Liver (tissue), 9 donors: ENCODE results near the gene PROX2. TPM values are rescaled to one million over a fixed set of nuclear protein-coding genes. Genes with fewer than 3 reads are reported as not detected.

Experiments
- DNase-seq: peaks from one replicate; pipeline ENCODE4 v3.0.0-alpha.2; 2017; ENCODE audit warnings: low spot score
- H3K27ac ChIP-seq, 2 donors: one replicate each; pipeline ENCODE4 v1.7.0; 2013; ENCODE audit warnings: inconsistent platforms in 2 of 2, low read length in 2 of 2, control low read depth in 1 of 2, low read depth in 1 of 2, mild to moderate bottlenecking in 1 of 2
- H3K27me3 ChIP-seq, 4 donors: one replicate each; pipeline versions ENCODE4 v1.6.1 to v1.7.0; 2013; ENCODE audit warnings: low read length in 3 of 4, inconsistent platforms in 1 of 4, mild to moderate bottlenecking in 1 of 4, moderate library complexity in 1 of 4; ENCODE audit not compliant: control insufficient read depth in 4 of 4, insufficient read depth in 4 of 4
- H3K36me3 ChIP-seq, 4 donors: one replicate each; pipeline versions ENCODE4 v1.6.1 to v1.7.0; 2013; ENCODE audit warnings: low read length in 3 of 4, mild to moderate bottlenecking in 3 of 4, low read depth in 1 of 4, moderate library complexity in 1 of 4; ENCODE audit not compliant: control insufficient read depth in 4 of 4, insufficient read depth in 3 of 4
- H3K4me1 ChIP-seq, 4 donors: one replicate each; pipeline versions ENCODE4 v1.6.1 to v1.7.0; 2013; ENCODE audit warnings: low read length in 3 of 4, mild to moderate bottlenecking in 3 of 4, moderate library complexity in 1 of 4; ENCODE audit not compliant: control insufficient read depth in 4 of 4, insufficient read depth in 4 of 4
- H3K4me3 ChIP-seq, 3 donors: one replicate each; pipeline versions ENCODE4 v1.6.1 to v1.7.0; 2013; ENCODE audit warnings: low read length in 3 of 3, control low read depth in 1 of 3, low read depth in 1 of 3, mild to moderate bottlenecking in 1 of 3
- H3K9ac ChIP-seq, 2 donors: one replicate each; pipeline ENCODE4 v1.7.0; 2013; ENCODE audit warnings: low read length in 2 of 2, mild to moderate bottlenecking in 2 of 2, moderate library complexity in 2 of 2, control low read depth in 1 of 2, low read depth in 1 of 2
- H3K9me3 ChIP-seq, 4 donors: one replicate each; pipeline versions ENCODE4 v1.6.1 to v1.7.0; 2013; ENCODE audit warnings: low read length in 3 of 4; ENCODE audit not compliant: control insufficient read depth in 4 of 4
- CTCF ChIP-seq: fragments of 150-350 bp; IDR thresholded peaks from 2 replicates; pipeline ENCODE4 v1.5.1; 2017; ENCODE audit warnings: improper control_type of control experiment, low read depth, low read length; ENCODE audit not compliant: missing input control
- EGR1 ChIP-seq, 2 donors: IDR thresholded peaks; 2 replicates each; pipeline ENCODE4 v1.6.1; 2016 to 2018; ENCODE audit warnings: antibody characterized with exemption in 2 of 2, low read depth in 2 of 2
- FOXA1 ChIP-seq: IDR thresholded peaks from 2 replicates; pipeline ENCODE4 v1.6.1; 2016; ENCODE audit warnings: antibody characterized with exemption
- FOXA2 ChIP-seq: IDR thresholded peaks from 2 replicates; pipeline ENCODE4 v1.6.1; 2016; ENCODE audit warnings: antibody characterized with exemption
- GABPA ChIP-seq, 2 donors: IDR thresholded peaks in 1 of 2; conservative IDR thresholded peaks in 1 of 2; 2 replicates each; pipeline ENCODE4 v1.6.1; 2016; ENCODE audit warnings: antibody characterized with exemption in 2 of 2, mild to moderate bottlenecking in 1 of 2, moderate library complexity in 1 of 2
- HNF4A ChIP-seq, 2 donors: conservative IDR thresholded peaks; 2 replicates each; pipeline ENCODE4 v1.6.1; 2016; ENCODE audit warnings: antibody characterized with exemption in 2 of 2, mild to moderate bottlenecking in 2 of 2
- HNF4G ChIP-seq: IDR thresholded peaks from 2 replicates; pipeline ENCODE4 v1.6.1; 2016; ENCODE audit warnings: antibody characterized with exemption
- JUND ChIP-seq, 2 donors: IDR thresholded peaks; 2 replicates each; pipeline ENCODE4 v1.6.1; 2016; ENCODE audit warnings: antibody characterized with exemption in 2 of 2
- NR2F2 ChIP-seq: IDR thresholded peaks from 2 replicates; pipeline ENCODE4 v1.6.1; 2016; ENCODE audit warnings: antibody characterized with exemption
- RAD21 ChIP-seq, 2 donors: IDR thresholded peaks; 2 replicates each; pipeline ENCODE4 v1.6.1; 2016; ENCODE audit warnings: antibody characterized with exemption in 2 of 2, mild to moderate bottlenecking in 2 of 2
- RXRA ChIP-seq, 2 donors: IDR thresholded peaks; 2 replicates each; pipeline ENCODE4 v1.6.1; 2017 to 2018; ENCODE audit warnings: antibody characterized with exemption in 2 of 2, mild to moderate bottlenecking in 1 of 2
- YY1 ChIP-seq: IDR thresholded peaks from 2 replicates; pipeline ENCODE4 v1.6.1; 2016; ENCODE audit warnings: antibody characterized with exemption, mild to moderate bottlenecking
- ZBTB33 ChIP-seq: IDR thresholded peaks from 2 replicates; pipeline ENCODE4 v1.6.1; 2016; ENCODE audit warnings: antibody characterized with exemption
- WGBS: extraction: QIAGEN DNeasy Blood & Tissue Kit; methylation state at CpG from one replicate; pipeline ENCODE4 v1.1.7; 2013; 5-methylcytosine and 5-hydroxymethylcytosine counted together
- polyA plus RNA-seq, 2 donors: library from polyadenylated mRNA; stranded (reverse) in 1 of 2; unstranded in 1 of 2; fragments of 200-250 nt in 1 of 2; fragments of >200 nt in 1 of 2; fragmentation: Nextera tagmentation in 1 of 2; extraction: Ambion mirVana in 1 of 2; gene quantifications; one replicate each; pipeline versions ENCODE4 v1.2.1 to v1.2.3, GENCODE V29; 2013 to 2015
- total RNA-seq, 2 donors: library from RNA; depleted of rRNA; stranded (reverse); fragments of >200 nt; gene quantifications; one replicate each; pipeline ENCODE4 v1.2.3, GENCODE V29; 2014
- TF ChIP-seq, protein P1 (sequence below): IDR thresholded peaks from 2 replicates; pipeline ENCODE4 v1.6.1; 2016; ENCODE audit warnings: antibody characterized with exemption
- TF ChIP-seq, protein P2 (sequence below): IDR thresholded peaks from 2 replicates; pipeline ENCODE4 v1.6.1; 2016; ENCODE audit warnings: antibody characterized with exemption
- donor health status: healthy.
- donor health status: healthy.
- donor health status: healthy.
- donor health status: healthy.
- donor health status: healthy.

The PROX2 gene
- total and polyA plus RNA-seq, 4 donors: 0.06 TPM; not detected in 3

DNA sequence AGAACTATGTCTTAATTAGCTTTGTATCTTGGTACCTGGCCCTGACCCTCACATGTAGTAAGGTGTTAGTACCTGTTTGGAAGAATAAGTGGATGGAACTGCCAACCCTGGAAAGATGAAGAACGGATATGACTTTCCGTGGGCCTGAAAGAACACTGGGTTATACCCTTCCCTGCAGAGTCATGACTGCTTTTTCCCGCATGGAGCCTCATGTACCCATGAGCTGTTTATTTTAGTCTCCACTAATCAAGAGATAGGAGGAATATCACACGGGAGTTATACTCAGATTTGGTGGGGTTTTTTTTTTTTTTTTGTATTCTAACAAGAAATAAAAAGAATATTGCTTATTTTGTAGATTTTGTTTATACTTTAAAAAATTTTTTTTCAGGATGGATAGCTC, 21.7 kb upstream of the PROX2 start:
- WGBS: 73% methylated on average over 4 of the region's 4 CpGs

GRCh38 chr14:74896400-74896799, 20.5 kb upstream of the PROX2 start:
- H3K36me3 ChIP-seq: peaks cover 10 to 86% (median 67%) of the 10 kb centered on the region in 4 donors
- H3K27ac ChIP-seq: no peak overlapping the region
- H3K9ac ChIP-seq: no peak overlapping the region
- H3K27me3 ChIP-seq: no peaks in the 10 kb centered on the region
- no peaks in the 10 kb centered on the region for H3K9me3 ChIP-seq
- peaks cover 4 to 21% (median 12%) of the 10 kb centered on the region in 4 donors for H3K4me1 ChIP-seq
- TF ChIP-seq RXRA (IDR thresholded peaks at IDR 0.05) (no peak), FOXA2 (no peak), GABPA (IDR thresholded peaks at IDR 0.05 in 1 of 2, conservative IDR thresholded peaks at IDR 0.05 in 1 of 2) (no peak), RAD21 (IDR thresholded peaks at IDR 0.05) (no peak), HNF4A (conservative IDR thresholded peaks at IDR 0.05) (no peak), NR2F2 (no peak), CTCF (no peak), YY1 (no peak)
- TF ChIP-seq, protein P1, sequence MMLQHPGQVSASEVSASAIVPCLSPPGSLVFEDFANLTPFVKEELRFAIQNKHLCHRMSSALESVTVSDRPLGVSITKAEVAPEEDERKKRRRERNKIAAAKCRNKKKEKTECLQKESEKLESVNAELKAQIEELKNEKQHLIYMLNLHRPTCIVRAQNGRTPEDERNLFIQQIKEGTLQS: no peak
- WGBS: 91% methylated on average over 3 of the region's 3 CpGs
- DNase-seq: no peak
- H3K4me3 ChIP-seq: no peak overlapping the region

More for the DNA sequence above, 21.7 kb upstream of the PROX2 start:
- H3K4me1 ChIP-seq: peaks cover 4 to 21% (median 12%) of the 10 kb centered on the region in 4 donors
- no peak overlapping the region for H3K27ac ChIP-seq
- H3K36me3 ChIP-seq: peaks cover 12 to 89% (median 67%) of the 10 kb centered on the region in 4 donors
- DNase-seq: no peak
- H3K9me3 ChIP-seq: no peaks in the 10 kb centered on the region
- H3K4me3 ChIP-seq: no peak overlapping the region
- H3K9ac ChIP-seq: no peak overlapping the region
- TF ChIP-seq JUND (IDR thresholded peaks at IDR 0.05) (no peak), FOXA2 (no peak), YY1 (no peak), GABPA (IDR thresholded peaks at IDR 0.05 in 1 of 2, conservative IDR thresholded peaks at IDR 0.05 in 1 of 2) (no peak), CTCF (no peak), RAD21 (IDR thresholded peaks at IDR 0.05) (no peak), FOXA1 (no peak), RXRA (IDR thresholded peaks at IDR 0.05) (no peak), EGR1 (IDR thresholded peaks at IDR 0.05; ENCODE audit: low read depth in 2 of 2) (no peak), HNF4A (conservative IDR thresholded peaks at IDR 0.05) (no peak), HNF4G (no peak), ZBTB33 (no peak)
- TF ChIP-seq, protein P1: no peak
- TF ChIP-seq, protein P2, sequence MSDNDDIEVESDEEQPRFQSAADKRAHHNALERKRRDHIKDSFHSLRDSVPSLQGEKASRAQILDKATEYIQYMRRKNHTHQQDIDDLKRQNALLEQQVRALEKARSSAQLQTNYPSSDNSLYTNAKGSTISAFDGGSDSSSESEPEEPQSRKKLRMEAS: no peak
- H3K27me3 ChIP-seq: no peaks in the 10 kb centered on the region
